ENCODE data around the gene KIF13A. TPM values are rescaled to one million over a fixed set of nuclear protein-coding genes. Genes with fewer than 3 reads are reported as not detected.
"Not testable (repeated sequence)": the region's sequence is repeated elsewhere in the genome, so short reads cannot be mapped to it uniquely, and the experiment has no call there.

The KIF13A gene
- total RNA-seq, 2 donors from 2014 or later: 74.6 to 110 TPM

DNA sequence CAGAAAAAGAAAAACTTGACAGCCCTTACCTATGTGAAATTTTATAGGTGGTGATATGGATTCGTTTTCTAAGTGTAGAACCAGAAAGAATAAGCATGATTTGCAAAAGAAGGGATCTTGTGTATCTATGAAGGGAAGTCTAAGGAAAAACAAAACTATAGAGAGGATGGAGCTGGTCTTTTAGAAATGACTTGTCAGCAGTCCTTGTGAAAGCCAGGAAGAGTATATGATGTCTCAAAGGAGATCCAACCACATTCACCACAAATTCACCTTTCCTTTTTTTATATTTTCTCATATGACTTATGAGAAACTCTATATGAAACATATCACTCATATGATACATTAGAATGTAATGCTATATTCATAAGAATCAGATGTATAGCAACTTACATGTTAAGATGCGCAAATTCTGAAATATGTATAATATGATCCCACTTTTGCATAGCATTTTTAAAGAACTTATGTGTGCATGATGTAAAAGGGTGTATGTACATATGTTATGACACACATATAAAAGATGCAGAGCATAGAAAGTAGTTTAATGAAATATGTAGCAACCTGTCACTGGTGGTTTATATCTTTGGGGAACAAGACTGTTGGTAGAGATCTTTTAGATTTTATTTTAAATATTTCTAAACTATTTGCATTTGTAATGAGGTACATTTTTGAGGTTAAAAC, 188.8 kb downstream of the KIF13A start:
- DNase-seq (ENCODE audit: low spot score): no peak
- intact Hi-C loops (cut with DNase I): loop anchor here in 1 of 2 donors (10.0 kb wide), 1 partner anchor 644 kb away; no protein-coding TSS in a partner anchor

DNA sequence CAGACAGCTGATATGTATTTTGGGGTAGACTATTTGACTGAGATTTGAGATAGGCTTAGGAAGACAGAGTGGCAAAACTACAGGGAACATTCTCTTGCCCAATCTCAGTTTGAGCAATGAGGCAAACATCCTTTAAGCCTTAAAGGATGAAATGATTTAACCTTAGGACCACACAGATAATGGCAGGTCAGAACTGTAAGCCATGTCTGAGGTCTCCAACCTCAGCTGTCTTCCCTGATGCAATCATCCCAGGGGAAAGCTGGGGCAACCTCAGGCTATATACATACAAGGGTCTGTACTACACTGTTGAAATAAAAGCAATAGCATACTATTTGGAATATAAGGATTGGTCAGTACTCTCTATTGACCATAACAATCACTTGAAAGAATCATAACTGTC, 196.9 kb downstream of the KIF13A start:
- intact Hi-C loops (cut with DNase I): loop anchor here in 1 of 2 donors (10.0 kb wide), 1 partner anchor 636 kb away; no protein-coding TSS in a partner anchor
- DNase-seq (ENCODE audit: low spot score): no peak

GRCh38 chr6:17785094-17785787, 202.2 kb downstream of the KIF13A start:
- intact Hi-C loops (cut with DNase I): loop anchor here in 1 of 2 donors (10.0 kb wide), 1 partner anchor 170 kb away; no protein-coding TSS in a partner anchor
- DNase-seq (ENCODE audit: low spot score): no peak

DNA sequence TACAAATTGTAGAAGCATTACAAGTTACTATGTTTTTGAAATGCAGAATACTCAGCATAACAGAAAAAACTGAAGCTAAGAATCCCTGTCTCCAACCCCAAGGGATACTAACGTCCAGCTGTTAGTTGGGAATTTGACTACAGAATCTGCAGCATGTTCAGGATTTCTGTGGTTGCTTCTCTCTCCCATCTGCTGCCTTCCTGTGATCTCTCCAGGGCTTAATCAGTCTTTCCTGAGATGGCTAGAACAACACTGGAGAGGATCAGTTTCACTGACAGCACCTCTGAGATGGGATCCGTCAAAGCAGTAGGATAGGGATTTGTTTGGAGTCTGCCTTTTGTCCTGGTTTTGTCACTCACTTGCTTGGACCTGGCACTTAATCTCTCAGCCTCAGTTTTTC, 207.4 kb downstream of the KIF13A start:
- no peak for DNase-seq (ENCODE audit: low spot score)
- intact Hi-C loops (cut with DNase I): loop anchor here in 1 of 2 donors (10.0 kb wide), 1 partner anchor 165 kb away; no protein-coding TSS in a partner anchor

DNA sequence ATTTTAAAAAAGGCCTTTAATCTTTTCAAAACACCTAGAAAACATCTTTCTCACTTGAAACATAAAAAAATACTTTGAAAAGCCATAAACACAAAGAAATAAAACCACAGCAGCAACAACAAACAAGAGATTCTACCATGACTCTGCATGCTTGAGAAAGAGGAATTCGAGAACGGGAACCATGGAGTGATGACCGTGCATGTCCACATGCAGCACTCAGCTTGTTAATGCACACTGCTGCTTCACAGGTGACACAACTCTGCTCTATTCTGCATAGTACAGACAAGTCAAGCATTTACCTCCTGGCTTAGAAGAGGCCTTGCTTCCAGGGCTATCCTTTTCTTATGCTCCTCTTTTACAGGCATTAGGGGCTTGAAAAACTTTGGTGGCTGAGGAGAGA, 215.8 kb downstream of the KIF13A start:
- intact Hi-C loops (cut with DNase I): no loop called here
- DNase-seq (ENCODE audit: low spot score): no peak

DNA sequence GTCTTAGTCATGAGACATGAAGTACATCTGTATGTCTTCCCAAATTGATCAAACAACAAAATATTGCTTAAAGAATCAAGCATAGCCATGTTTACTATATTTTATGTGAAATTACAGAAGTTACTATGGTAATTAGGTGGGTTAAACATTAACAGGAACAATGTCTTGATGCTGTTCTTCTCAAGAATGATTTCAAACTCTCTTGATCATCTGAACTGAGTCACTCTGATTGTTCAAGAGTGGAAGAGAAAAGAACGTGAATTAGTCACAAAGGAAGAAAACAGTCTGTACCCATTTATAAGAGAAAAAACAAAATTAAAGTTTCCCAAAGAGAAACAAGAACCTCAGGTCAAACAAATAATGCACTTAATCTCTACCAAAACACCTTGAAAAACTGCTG, 218.6 kb downstream of the KIF13A start:
- DNase-seq (ENCODE audit: low spot score): no peak
- intact Hi-C loops (cut with DNase I): no loop called here

- intact Hi-C loops (cut with DNase I): no loop called here
- no peak for DNase-seq (ENCODE audit: low spot score)
Measured at GRCh38 chr6:17768388-17768787, 219.0 kb downstream of the KIF13A start.

- DNase-seq (ENCODE audit: low spot score): no peak
- intact Hi-C loops (cut with DNase I): no loop called here
Measured at GRCh38 chr6:17762651-17763050, 224.8 kb downstream of the KIF13A start.

DNA sequence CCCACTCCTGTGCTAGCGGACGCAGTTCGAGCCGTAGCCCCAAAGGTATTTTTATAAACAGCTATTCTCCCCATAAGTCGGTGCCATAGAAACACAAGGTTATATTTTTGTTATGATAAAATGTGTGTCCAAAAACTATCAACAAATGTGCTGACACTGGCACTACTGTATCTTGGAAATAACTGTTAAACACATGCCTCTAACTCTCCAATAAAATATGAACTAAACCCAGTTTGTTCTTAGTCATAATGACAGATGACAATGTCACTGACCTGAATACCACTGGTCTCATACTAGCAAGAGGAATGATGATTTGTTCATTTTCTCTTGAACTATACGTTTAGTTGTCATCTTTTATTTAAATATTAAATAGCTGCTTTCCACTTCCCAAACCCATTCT, 229.3 kb downstream of the KIF13A start:
- no peak for DNase-seq (ENCODE audit: low spot score)
- intact Hi-C loops (cut with DNase I): loop anchor here in 1 of 2 donors (1.0 kb wide), 1 partner anchor 21 kb away; no protein-coding TSS in a partner anchor

DNA sequence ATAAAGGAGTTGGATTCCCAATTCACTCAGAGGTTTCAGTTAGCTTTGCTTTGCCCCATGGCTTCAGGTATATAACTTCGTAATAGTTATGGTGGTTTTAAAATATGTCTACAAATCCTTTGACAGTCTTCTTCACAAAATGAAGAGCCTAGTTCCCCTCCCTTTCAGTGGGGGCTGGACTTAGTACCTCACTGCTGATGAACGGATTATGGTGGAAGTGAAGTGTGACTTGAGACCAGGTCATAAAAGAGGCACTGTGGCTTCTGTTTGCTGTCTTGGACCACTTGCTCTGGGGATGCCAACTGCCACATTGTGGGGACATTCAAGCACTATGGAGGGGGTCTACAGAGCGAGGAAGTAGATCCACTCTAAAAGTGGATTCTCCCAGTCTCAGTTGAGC, 233.2 kb downstream of the KIF13A start:
- intact Hi-C loops (cut with DNase I): no loop called here
- DNase-seq (ENCODE audit: low spot score): no peak

GRCh38 chr6:17745324-17745723, 242.1 kb downstream of the KIF13A start:
- DNase-seq (ENCODE audit: low spot score); intact Hi-C loops (cut with DNase I): not testable (repeated sequence)

DNA sequence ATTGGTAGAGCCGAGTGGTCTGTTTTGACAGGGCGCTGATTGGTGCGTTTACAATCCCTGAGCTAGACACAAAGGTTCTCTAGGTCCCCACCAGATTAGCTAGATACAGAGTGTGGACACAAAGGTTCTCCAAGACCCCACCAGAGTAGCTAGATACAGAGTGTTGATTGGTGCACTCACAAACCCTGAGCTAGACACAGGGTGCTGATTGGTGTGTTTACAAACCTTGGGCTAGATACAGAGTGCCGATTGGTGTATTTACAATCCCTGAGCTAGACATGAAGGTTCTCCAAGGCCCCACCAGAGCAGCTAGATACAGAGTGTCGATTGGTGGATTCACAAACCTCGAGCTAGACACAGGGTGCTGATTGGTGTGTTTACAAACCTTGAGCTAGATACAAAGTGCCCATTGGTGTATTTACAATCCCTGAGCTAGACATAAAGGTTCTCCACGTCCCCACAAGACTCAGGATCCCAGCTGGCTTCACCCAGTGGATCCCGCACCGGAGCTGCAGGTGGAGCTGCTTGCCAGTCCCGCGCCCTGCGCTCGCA, 242.6 kb downstream of the KIF13A start:
- intact Hi-C loops (cut with DNase I); DNase-seq (ENCODE audit: low spot score): not testable (repeated sequence)

GRCh38 chr6:17744019-17744756, 243.2 kb downstream of the KIF13A start:
- intact Hi-C loops (cut with DNase I): no loop called here
- DNase-seq (ENCODE audit: low spot score): no peak

- DNase-seq (ENCODE audit: low spot score): no peak
- intact Hi-C loops (cut with DNase I): no loop called here
Measured at GRCh38 chr6:17741507-17741906, 245.9 kb downstream of the KIF13A start.

GRCh38 chr6:17740559-17741220, 246.7 kb downstream of the KIF13A start:
- intact Hi-C loops (cut with DNase I): no loop called here
- no peak for DNase-seq (ENCODE audit: low spot score)

DNA sequence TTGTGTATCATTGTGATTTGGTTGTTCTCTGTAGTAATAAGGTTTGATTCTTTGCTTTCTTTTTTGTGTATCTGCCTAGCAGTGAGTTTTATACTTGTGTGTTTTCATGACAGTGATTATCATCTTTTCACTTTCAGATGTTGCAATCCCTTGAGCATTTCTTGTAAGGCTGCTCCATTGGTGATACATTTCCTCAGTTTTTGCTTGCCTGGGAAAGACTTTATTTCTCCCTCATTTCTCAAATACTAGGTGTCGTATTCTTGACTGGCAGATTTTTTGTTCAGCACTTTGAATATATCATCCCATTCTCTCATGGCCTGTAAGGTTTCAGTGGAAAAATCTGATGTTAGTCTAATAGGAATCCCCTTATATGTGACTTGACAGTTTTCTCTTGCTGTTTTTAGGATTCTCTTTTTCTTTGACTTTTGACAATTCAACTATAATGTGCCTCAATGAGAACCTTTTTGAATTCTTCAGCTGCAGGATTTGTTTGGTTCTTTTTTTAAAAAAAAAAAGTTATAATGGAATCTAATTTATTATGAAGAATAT, 249.7 kb downstream of the KIF13A start:
- DNase-seq (ENCODE audit: low spot score): no peak
- intact Hi-C loops (cut with DNase I): loop anchor here in 1 of 2 donors (1.0 kb wide), 1 partner anchor 21 kb away; no protein-coding TSS in a partner anchor

GRCh38 chr6:17735311-17735710, 252.1 kb downstream of the KIF13A start:
- DNase-seq (ENCODE audit: low spot score); intact Hi-C loops (cut with DNase I): not testable (repeated sequence)

DNA sequence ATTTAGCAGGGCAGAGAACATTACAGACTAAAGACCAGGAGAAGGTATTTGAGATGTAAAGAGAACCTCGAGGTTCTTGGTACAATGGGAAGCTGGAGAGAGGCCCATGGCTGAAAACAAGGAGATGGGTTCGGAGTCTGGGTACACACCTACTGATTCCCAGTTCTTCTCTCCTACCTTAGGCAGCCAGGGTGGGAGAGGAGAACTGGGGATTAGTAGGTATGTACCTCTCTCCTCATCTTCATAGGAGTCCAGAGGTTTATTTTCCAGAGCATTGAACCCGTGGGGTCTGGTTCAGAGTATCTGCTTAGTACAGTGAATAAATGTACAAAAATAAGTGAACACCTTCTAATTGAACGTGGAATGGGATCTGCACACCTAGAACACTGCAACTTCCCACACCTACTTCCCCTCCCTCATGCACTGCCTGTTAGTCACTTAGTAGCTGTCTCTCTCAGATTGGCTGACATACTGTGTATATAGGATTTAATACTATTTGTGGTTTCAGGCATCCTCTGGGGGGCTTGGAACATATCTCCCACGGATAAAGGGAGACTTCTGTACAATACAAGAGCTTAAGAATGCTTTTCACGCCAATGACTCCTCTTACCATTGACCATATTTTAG, 257.2 kb downstream of the KIF13A start:
- intact Hi-C loops (cut with DNase I): no loop called here
- no peak for DNase-seq (ENCODE audit: low spot score)

All from posterior vena cava (tissue), 2 donors.